Esophagus muscularis mucosa (tissue), 3 donors: ENCODE data around the gene ZNF438.

Experiments
- POLR2AphosphoS5 ChIP-seq, 2 donors: sonication (generic); formaldehyde crosslinking; IDR thresholded peaks; one replicate each; pipeline ENCODE4 v1.6.1; 2017; ENCODE audit warnings: antibody characterized with exemption in 2 of 2
- TF ChIP-seq, protein P1 (sequence below), 3 experiments: fragments of 200-600 bp in 2 of 3; fragments of 450-650 bp in 1 of 3; sonication (generic) in 2 of 3; IDR thresholded peaks; one replicate each; pipeline ENCODE4 v1.5.1; 2017 to 2019; ENCODE audit warnings: antibody characterized with exemption in 3 of 3, mild to moderate bottlenecking in 2 of 3, moderate library complexity in 1 of 3

DNA sequence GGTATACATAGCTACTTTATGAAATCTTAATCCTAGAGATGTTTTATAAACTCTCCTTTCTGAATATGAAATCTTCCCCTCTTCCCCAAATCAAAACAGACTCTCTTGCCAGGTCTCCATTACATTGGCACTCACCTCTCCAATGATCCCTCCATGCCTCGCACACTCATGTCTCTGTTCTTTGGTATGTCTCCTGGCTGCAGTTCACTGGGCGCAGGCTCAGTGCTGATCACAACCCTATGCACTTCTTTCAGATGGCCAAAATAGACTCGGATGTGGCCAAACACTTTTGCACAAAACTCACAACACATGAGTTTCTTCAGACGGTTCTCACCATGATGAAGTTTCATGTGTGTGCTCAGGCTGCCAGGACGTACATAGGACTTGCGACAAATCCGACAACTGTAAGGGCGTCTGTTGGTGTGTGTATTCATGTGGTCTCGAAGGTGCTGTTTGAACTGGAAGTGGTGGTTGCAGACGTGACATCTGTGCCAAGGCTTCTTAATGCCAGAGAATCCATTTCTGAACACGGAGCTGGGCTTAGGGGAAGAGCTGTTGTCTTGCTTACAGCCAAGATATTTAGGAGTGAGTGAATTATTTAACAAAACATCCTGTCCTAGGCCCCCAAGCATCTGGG lies 183.2 kb downstream of the ZNF438 start:
- TF ChIP-seq, protein P1, sequence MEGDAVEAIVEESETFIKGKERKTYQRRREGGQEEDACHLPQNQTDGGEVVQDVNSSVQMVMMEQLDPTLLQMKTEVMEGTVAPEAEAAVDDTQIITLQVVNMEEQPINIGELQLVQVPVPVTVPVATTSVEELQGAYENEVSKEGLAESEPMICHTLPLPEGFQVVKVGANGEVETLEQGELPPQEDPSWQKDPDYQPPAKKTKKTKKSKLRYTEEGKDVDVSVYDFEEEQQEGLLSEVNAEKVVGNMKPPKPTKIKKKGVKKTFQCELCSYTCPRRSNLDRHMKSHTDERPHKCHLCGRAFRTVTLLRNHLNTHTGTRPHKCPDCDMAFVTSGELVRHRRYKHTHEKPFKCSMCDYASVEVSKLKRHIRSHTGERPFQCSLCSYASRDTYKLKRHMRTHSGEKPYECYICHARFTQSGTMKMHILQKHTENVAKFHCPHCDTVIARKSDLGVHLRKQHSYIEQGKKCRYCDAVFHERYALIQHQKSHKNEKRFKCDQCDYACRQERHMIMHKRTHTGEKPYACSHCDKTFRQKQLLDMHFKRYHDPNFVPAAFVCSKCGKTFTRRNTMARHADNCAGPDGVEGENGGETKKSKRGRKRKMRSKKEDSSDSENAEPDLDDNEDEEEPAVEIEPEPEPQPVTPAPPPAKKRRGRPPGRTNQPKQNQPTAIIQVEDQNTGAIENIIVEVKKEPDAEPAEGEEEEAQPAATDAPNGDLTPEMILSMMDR (IDR thresholded peaks at IDR 0.05) = no peak
- TF ChIP-seq POLR2AphosphoS5 (IDR thresholded peaks at IDR 0.05) = no peak
